Stimulated activated CD8-positive, alpha-beta memory T cell treated with anti-CD3 and anti-CD28 coated beads, Interleukin-2, amount 100 ng/mL, for 48 hours (primary cell): ENCODE data around the gene CCDC120.

Source experiments
- DNase-seq, 2 donors: peaks; one replicate each; pipeline ENCODE4 v3.0.0-alpha.2; 2020; ENCODE audit warnings: low read depth in 2 of 2

The CCDC120 gene

GRCh38 chrX:49101629-49101984 lies 42.8 kb downstream of the CCDC120 start:
- DNase-seq = no peak

DNA sequence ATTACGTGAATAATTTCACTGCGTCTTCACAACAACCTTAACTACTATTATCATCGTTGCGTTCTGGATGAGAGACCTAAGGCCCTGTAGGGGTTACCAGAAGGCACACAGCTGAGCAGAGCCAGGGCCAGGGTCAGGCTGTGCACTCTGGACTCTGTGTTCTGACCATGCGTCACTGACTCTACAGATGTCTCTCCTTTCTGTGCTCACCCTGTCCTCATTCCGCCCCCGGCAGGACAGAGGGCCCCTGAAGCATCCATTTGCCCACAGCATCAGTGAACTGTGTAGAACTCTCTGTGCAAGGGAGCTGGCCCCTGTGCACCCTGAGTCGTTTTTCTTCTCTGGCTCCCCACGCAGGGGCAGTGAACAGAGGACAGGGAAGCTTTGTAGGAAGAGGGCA lies 43.4 kb downstream of the CCDC120 start:
- DNase-seq = no peak

- no peak for DNase-seq
These were observed 44.8 kb downstream of the CCDC120 start for GRCh38 chrX:49103637-49104036.

DNA sequence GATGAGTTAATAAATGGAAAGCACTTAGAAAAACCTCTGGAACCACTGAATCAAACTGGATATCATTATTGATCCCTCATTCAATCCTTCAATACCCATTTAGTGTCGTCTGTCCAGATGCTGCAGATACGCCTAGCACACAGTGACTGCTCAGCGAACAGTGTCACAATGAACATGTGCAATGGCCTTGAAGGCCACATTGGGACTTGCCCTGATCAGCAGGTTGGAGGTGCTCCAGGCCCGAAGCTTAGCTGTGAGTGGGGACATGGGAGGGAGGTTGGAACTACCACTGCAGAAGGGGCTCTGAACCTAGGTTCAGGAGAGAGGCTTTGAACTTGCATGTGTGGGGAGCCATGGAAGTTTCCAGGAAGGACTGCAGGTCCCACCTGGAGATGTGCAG lies 47.5 kb downstream of the CCDC120 start:
- no peak for DNase-seq

DNA sequence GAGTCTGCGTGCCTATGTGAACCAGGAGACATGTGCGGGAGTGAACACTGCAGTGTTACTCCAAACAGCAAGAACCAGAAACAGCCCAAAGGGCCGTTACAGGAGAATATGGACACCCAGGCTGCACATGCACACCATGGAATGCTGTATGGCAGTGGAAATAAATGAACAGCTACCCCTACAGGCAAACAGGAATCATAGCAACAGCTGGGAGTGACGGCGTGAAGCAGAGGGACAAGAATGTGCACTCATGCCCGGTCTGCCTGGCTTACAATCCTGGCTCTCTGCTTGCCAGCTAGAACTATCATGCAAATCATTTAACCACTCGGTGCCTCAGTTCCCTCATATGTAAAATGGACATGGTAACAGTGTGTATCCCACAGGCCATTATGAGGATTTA lies 48.1 kb downstream of the CCDC120 start:
- DNase-seq = no peak

DNA sequence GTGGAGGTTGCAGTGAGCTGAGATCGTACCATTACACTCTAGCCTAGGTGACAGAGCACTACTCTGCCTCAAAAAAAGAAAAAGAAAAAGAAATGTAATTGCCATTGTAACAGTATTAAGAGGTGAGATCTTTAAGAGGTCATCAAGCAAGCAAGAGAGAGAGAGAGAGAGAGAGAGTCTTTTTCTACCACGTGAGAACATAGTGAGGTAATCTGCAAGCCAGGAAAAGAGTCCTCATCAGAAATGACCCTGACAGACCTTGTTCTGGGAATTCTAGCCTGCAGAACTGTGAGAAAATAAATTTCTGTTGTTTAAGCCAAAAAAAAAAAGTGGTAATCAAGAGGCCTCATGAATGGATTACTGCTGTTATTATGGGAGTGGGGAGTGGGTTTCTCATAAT lies 49.8 kb downstream of the CCDC120 start:
- DNase-seq = no peak

GRCh38 chrX:49110417-49110816 lies 51.6 kb downstream of the CCDC120 start:
- no peak for DNase-seq

DNA sequence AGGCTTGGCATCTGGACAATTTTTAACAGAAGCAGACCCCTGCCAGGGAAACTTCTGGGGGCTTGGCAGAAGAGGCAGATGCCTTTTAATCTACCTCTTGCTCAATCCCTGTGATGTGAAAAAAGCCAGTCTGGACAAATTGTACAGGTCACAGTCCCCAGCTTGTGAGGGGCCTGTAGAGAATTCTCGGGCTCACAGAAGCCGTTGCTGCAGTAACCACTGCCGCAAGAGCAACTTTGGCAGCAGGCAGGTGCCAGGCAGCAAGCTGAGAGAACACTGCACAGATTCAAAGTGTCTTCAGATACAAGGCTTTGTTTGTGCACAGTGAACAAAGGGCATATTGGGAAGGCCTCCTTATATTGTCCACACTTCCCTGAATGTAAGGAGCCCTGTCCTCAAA lies 53.0 kb downstream of the CCDC120 start:
- no peak for DNase-seq

DNA sequence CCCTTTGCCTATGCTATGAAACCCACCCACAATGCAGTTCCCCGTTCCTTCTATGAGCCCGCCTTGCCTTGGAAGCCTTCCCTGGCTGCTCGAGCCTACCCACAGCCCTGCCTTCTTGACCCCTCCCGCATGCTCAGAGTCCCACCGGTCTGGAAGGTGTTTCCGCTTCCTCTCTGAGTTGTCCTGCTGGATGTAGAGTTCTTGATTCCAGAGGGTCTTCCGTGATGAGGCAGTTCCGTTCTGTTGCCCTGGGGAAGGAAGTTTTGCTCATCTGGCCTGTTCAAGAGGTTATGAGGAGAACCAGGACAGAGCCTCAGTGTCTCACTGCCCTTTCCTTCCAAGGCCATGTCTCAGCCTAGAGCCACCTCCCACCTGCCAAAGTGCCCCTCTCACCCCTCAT lies 57.3 kb downstream of the CCDC120 start:
- no peak for DNase-seq

- DNase-seq = no peak
These were observed 57.9 kb downstream of the CCDC120 start for GRCh38 chrX:49116716-49117115.

DNA sequence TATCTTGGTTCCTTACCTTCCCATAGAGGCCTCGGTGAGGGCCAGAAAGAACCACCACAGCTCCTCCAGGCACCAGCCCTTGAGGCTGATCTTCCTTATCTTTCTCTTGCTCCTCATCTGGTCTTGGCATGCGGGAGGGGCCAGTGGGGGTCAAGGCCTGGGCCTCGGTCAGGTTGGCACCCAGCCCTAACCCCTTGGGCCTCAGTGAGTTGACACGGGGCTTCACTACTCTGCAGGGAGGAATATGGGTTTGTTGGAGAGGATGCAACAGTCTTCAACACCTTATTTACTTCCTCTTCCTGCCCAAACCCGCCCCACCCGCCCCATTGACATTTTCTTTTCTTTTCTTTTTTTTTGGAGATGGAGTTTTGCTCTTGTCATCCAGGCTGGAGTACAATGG lies 58.8 kb downstream of the CCDC120 start:
- DNase-seq = no peak
